ENCODE measurements around the gene STN1. TPM values are rescaled to one million over a fixed set of nuclear protein-coding genes. Genes with fewer than 3 reads are reported as not detected.

STN1 gene, protein sequence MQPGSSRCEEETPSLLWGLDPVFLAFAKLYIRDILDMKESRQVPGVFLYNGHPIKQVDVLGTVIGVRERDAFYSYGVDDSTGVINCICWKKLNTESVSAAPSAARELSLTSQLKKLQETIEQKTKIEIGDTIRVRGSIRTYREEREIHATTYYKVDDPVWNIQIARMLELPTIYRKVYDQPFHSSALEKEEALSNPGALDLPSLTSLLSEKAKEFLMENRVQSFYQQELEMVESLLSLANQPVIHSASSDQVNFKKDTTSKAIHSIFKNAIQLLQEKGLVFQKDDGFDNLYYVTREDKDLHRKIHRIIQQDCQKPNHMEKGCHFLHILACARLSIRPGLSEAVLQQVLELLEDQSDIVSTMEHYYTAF
- total RNA-seq = 30.1 and 37.7 TPM in 2 replicates

DNA sequence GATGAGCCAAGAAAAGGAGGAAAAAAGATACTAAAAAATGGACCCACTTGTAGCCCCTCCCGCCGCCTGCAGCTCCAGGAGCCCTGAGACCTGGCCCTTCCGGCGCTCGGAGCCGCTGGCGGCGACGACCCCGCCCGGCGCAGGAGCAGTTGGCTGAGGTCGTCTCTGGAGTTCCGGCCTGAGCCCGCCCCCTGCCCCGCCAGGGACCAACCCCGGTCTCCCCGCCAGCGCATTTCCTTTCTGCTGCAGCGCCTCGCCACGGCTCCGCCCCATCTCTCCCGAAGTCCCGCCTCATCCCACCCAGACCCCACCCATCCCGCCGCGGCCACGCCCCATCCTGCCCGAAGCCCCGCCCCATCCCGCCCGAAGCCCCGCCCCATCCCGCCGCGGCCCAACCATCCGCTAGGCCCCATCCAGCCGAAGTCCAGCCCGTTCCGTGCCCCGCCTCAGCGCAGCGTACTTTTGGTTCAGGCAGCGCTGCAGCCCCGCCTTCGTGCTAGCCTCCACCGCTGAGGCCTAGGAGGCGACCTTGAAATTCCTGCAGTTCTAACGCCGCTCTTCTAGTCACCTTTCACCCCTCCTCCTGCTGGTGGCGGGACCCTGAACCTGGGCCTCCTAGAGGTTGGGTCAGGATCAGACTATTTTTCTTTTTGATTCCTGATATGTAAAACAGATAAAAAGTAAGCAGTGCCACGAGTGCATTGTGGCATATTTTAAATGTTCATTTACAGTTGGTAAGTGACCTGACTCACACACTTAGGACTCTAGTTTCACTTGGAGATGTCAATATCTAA, at the start of gene STN1:
Gene STN1 (minus strand): TSS at position 132 of the 794 bp plus-strand sequence. CDS start 590 bp downstream, outside the sequence.

GRCh38 chr10:103966671-103967447, 48.9 kb upstream of the STN1 start, which contains the start of gene SLK:
TSS of gene SLK (plus strand) at chr10:103967140. CDS start at chr10:103967746, 606 bp downstream.

DNA sequence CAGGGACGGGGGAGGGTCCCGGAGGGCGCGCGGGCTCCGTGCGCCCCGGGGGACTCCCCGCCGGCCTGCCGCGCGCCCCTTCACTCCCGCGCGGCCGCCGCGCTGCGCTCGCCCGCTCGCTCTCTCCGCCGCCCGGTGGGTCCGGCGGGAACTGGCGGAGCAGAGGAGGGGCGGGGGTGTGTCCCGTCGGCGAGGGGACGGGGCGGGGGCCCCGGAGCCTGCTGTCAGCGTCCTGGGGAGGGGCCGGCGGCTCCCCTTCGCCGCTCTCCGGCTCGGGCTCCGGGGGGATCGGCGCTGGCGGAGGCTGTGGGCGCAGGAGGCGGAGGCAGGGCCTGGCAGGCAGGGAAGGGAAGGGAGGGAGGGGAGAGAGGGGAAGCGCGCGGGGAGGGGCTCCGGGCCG, 62.6 kb downstream of the STN1 start, which contains the start of gene SH3PXD2A:
Gene SH3PXD2A (minus strand): TSS at position 153 of the 400 bp plus-strand sequence. CDS start 310 bp downstream, outside the sequence.

Other genes starting within 250 kb of the STN1 start
- 2.6 and 4.9 TPM in 2 replicates for gene SH3PXD2A, start 62.6 kb downstream of the STN1 start, total RNA-seq
- 51.9 and 68.9 TPM in 2 replicates for gene SLK, start 49.0 kb upstream of the STN1 start, total RNA-seq
- 1.5 and 2.3 TPM in 2 replicates for gene COL17A1, start 167.7 kb upstream of the STN1 start, total RNA-seq
- gene SFR1, start 204.0 kb upstream of the STN1 start, total RNA-seq = 12.2 and 12.7 TPM in 2 replicates